Suprapubic skin (tissue), 4 donors: ENCODE data around the gene STIM2. TPM values are rescaled to one million over a fixed set of nuclear protein-coding genes. Genes with fewer than 3 reads are reported as not detected.
"Not testable (repeated sequence)": the region's sequence is repeated elsewhere in the genome, so short reads cannot be mapped to it uniquely, and the experiment has no call there.

Experiments used
- DNase-seq, 2 donors: peaks; one replicate each; pipeline ENCODE4 v3.0.0-alpha.2; 2019; ENCODE audit warnings: low spot score in 2 of 2
- H3K27ac ChIP-seq: fragments of 200-600 bp; sonication (generic); one replicate; pipeline ENCODE4 v1.5.1; 2019
- H3K27me3 ChIP-seq: fragments of 200-600 bp; sonication (generic); one replicate; pipeline ENCODE4 v1.5.1; 2019
- H3K36me3 ChIP-seq: fragments of 200-600 bp; sonication (generic); one replicate; pipeline ENCODE4 v1.5.1; 2019
- H3K4me1 ChIP-seq: fragments of 200-600 bp; sonication (generic); one replicate; pipeline ENCODE4 v1.5.1; 2019
- H3K4me3 ChIP-seq: fragments of 200-600 bp; sonication (generic); one replicate; pipeline ENCODE4 v1.5.1; 2019; ENCODE audit warnings: mild to moderate bottlenecking
- H3K9me3 ChIP-seq: fragments of 200-600 bp; sonication (generic); one replicate; pipeline ENCODE4 v1.5.1; 2019
- CTCF ChIP-seq, 2 donors: fragments of 200-600 bp in 1 of 2; fragments of 450-650 bp in 1 of 2; sonication (generic) in 1 of 2; IDR thresholded peaks; one replicate each; pipeline ENCODE4 v1.5.1; 2016 to 2019; ENCODE audit warnings: antibody characterized with exemption in 2 of 2, mild to moderate bottlenecking in 1 of 2, moderate library complexity in 1 of 2
- EP300 ChIP-seq: sonication (generic); formaldehyde crosslinking; IDR thresholded peaks from one replicate; pipeline ENCODE4 v1.6.1; 2017; ENCODE audit warnings: antibody characterized with exemption
- POLR2A ChIP-seq, 2 donors: fragments of 450-650 bp; IDR thresholded peaks; one replicate each; pipeline ENCODE4 v1.6.1; 2017; ENCODE audit warnings: antibody characterized with exemption in 2 of 2, mild to moderate bottlenecking in 2 of 2, moderate library complexity in 2 of 2
- POLR2AphosphoS5 ChIP-seq, 3 donors: sonication (generic); formaldehyde crosslinking; IDR thresholded peaks; one replicate each; pipeline ENCODE4 v1.6.1; 2017; ENCODE audit warnings: antibody characterized with exemption in 3 of 3
- WGBS: methylation state at CpG from one replicate; pipeline ENCODE4 v1.1.5; 2018; 5-methylcytosine and 5-hydroxymethylcytosine counted together
- total RNA-seq, 4 donors: library from RNA; depleted of rRNA; stranded (reverse); fragments of >200 nt; gene quantifications; one replicate each; pipeline ENCODE4 v1.1.0, GENCODE V29; 2016

Gene STIM2
- total RNA-seq, 4 donors from 2014 or later: 20.2 to 37.3 (median 27.5) TPM

DNA sequence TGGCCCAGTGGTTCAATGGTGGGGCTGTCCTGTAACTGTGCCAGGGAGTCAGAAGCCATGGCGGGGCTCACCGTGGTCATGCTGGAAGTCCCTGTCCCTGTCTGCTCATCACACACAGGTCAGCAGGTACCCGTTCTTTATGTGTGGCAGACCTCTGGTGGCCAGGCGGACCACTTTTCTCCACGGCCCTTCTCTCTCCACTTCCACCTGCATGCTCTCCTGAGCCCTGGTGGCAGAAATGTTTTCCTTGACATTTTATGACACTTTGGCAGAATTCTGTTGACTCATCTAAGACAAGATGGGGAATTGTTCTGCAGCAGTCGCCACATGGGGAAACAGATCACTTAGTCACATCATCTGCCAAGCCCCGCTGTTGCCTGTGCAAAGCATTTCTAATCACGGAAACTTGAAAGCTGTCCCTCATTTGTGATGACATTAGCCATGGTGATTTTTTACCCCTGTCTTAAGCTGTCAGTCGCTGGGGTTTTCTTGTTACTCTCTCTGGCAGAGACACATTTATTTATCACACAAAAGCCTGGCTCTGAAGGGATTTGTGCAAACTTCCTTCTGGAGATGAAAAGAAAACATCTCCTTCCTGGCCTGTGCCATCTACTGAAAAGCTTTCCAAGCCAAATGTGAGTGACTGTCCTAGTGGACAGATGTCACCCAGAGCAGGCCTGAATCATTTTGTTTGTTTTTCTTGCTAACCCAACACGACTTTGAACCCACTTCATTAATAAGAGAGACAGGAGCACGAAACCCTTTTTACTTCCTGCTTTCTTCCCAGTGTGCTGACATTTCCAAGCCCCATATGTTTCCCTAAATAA is 38.8 kb upstream of the STIM2 start:
- H3K4me1 ChIP-seq: peaks cover 11% of the 10 kb centered on the region
- DNase-seq: no peak
- no peaks in the 10 kb centered on the region for H3K27me3 ChIP-seq
- no peak for TF ChIP-seq POLR2A (IDR thresholded peaks at IDR 0.05)
- TF ChIP-seq EP300: no peak
- no peak for TF ChIP-seq POLR2AphosphoS5 (IDR thresholded peaks at IDR 0.05)
- TF ChIP-seq CTCF (IDR thresholded peaks at IDR 0.05): no peak
- H3K9me3 ChIP-seq: no peaks in the 10 kb centered on the region
- WGBS: 69% methylated on average over 11 of the region's 11 CpGs
- no peaks in the 10 kb centered on the region for H3K36me3 ChIP-seq
- no peak overlapping the region for H3K27ac ChIP-seq
- H3K4me3 ChIP-seq: no peak overlapping the region

DNA sequence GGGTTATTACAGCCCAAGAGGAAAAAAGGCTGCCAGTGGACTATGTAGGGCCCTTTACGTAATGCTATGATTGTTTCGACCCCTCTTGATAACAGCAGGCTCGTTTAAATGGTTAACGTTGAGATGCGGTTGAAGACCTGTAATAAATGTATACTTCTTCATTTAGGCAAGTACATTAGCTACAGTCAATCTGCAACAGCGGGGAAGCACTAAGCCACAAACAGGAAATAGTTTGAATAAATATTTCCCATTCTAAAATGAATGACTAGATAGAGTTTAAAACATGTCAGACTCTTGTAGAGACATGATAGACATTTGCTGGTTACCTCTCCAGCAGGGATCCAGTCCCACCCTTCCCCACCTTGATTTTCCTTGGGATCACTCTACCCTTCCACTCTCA is 38.1 kb upstream of the STIM2 start:
- no peaks in the 10 kb centered on the region for H3K27me3 ChIP-seq
- no peak for DNase-seq
- H3K4me3 ChIP-seq: no peak overlapping the region
- H3K4me1 ChIP-seq: peaks cover 11% of the 10 kb centered on the region
- H3K27ac ChIP-seq: no peak overlapping the region
- H3K9me3 ChIP-seq: no peaks in the 10 kb centered on the region
- no peak for TF ChIP-seq POLR2A (IDR thresholded peaks at IDR 0.05)
- no peak for TF ChIP-seq EP300
- TF ChIP-seq POLR2AphosphoS5 (IDR thresholded peaks at IDR 0.05): no peak
- no peak for TF ChIP-seq CTCF (IDR thresholded peaks at IDR 0.05)
- H3K36me3 ChIP-seq: no peaks in the 10 kb centered on the region
- WGBS: 79% methylated on average over 6 of the region's 6 CpGs

GRCh38 chr4:26822974-26823373 is 37.7 kb upstream of the STIM2 start:
- 84% methylated on average over 6 of the region's 6 CpGs for WGBS
- H3K27me3 ChIP-seq, H3K4me3 ChIP-seq, DNase-seq, H3K27ac ChIP-seq, H3K9me3 ChIP-seq, H3K36me3 ChIP-seq: not testable (repeated sequence)
- peaks cover 11% of the 10 kb centered on the region for H3K4me1 ChIP-seq

DNA sequence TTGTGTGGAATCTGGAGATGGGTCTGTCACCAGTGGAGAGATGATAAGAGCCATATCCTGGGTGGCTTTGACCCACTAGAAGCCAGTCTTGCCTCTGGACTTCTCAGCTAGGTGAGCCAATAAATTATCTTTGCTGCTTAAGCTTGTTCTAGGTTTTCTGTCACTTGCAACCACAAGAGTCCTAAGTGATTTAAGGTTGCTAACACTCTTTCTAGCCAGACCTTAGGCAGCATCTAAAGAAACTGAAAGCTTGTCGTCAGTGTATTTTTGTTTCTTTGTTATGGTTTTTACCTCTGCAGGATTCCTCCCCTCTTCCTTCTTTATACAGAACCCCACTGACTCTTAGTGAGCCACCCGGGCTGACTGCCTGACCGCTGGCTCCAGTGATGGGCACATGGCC is 37.1 kb upstream of the STIM2 start:
- Histone ChIP-seq H3K27ac (no peak overlapping the region), H3K27me3 (no peaks in the 10 kb centered on the region)
- DNase-seq: no peak

DNA sequence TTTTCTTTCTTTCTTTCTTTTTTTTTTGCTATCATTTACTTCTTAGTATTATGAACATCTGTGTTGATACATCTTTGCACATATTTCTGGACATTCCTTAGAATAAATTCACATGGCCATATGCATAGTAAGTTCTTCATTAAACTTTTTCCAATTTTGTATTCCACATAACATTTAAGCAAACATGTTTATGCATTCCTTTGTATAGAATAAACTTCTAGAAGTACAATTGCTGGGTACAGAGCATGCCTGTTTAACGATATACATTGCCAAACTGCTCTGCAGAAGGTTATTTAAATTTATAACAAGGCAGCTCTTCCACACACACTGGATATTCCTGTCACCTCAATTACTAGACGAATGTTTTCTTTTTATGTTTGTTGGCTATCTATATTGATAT is 36.0 kb upstream of the STIM2 start:
- TF ChIP-seq EP300 (no peak), CTCF (IDR thresholded peaks at IDR 0.05) (no peak), POLR2AphosphoS5 (IDR thresholded peaks at IDR 0.05) (no peak), POLR2A (IDR thresholded peaks at IDR 0.05) (no peak)
- no peaks in the 10 kb centered on the region for H3K27me3 ChIP-seq
- no peaks in the 10 kb centered on the region for H3K9me3 ChIP-seq
- DNase-seq: no peak
- peaks cover 11% of the 10 kb centered on the region for H3K4me1 ChIP-seq
- H3K36me3 ChIP-seq: no peaks in the 10 kb centered on the region
- no peak overlapping the region for H3K4me3 ChIP-seq
- no peak overlapping the region for H3K27ac ChIP-seq
- 77% methylated on average over 2 of the region's 2 CpGs for WGBS

More for the DNA sequence above, 37.1 kb upstream of the STIM2 start:
- 96% methylated on average over 3 of the region's 3 CpGs for WGBS
- H3K36me3 ChIP-seq: no peaks in the 10 kb centered on the region
- no peaks in the 10 kb centered on the region for H3K9me3 ChIP-seq
- H3K4me1 ChIP-seq: peaks cover 11% of the 10 kb centered on the region
- TF ChIP-seq CTCF (IDR thresholded peaks at IDR 0.05) (no peak), POLR2AphosphoS5 (IDR thresholded peaks at IDR 0.05) (no peak), EP300 (no peak), POLR2A (IDR thresholded peaks at IDR 0.05) (no peak)
- H3K4me3 ChIP-seq: no peak overlapping the region
